HCT116 (cell line): ENCODE data around the gene OR51E2. TPM values are rescaled to one million over a fixed set of nuclear protein-coding genes. Genes with fewer than 3 reads are reported as not detected.

Source experiments
- ATAC-seq: fragments of 200-7000 bp; cut with Tn5 transposase; 2 replicates; pipeline ENCODE4 v1.9.1; 2020; ENCODE audit warnings: mild to moderate bottlenecking, moderate library complexity
- BruUV-seq: library from RNA; stranded (reverse); fragments of 400-500 nt; replicated peaks from 2 replicates; lab custom pipeline; 2021; lab: Mats Ljungman, UMichigan
- CTCF ChIA-PET: fragments of 300-600 bp; sonication (Branson Sonifier 250); formaldehyde crosslinking; loops from one replicate; lab custom pipeline; 2021; ENCODE audit warnings: antibody characterized with exemption; lab: Charles Lee
- POLR2A ChIA-PET: fragments of 300-600, 350-600 bp; sonication (Branson Sonifier 250); formaldehyde crosslinking; loops from one replicate; lab custom pipeline; 2021; ENCODE audit warnings: antibody characterized with exemption; lab: Charles Lee
- RAD21 ChIA-PET, 2 experiments: fragments of 300-600 bp; sonication (Branson Sonifier 250); formaldehyde crosslinking; loops; one replicate each; lab custom pipeline; 2023; ENCODE audit warnings: low total read pairs in 2 of 2; ENCODE audit not compliant: uncharacterized antibody in 2 of 2, unreplicated experiment in 2 of 2, low non-redundant PET in 1 of 2; lab: Charles Lee
- DNase-seq: peaks from one replicate; pipeline ENCODE4 v3.0.0-alpha.2; 2010; ENCODE audit warnings: low read depth, low spot score
- H2AFZ ChIP-seq: fragments of 200-600 bp; shearing (Covaris generic), sonication (generic); 2 replicates; pipeline ENCODE4 v1.6.1; 2017; ENCODE audit warnings: low read depth, mixed run types, mixed read lengths, antibody characterized with exemption, low read length; ENCODE audit not compliant: poor library complexity, severe bottlenecking
- H3K27ac ChIP-seq: 2 replicates; pipeline ENCODE4 v1.5.1; 2012; ENCODE audit warnings: low read depth, low read length
- H3K27me3 ChIP-seq: fragments of 200-600 bp; sonication (generic); 2 replicates; pipeline ENCODE4 v1.6.1; 2016; ENCODE audit warnings: mixed run types, low read length, mixed read lengths; ENCODE audit not compliant: insufficient read depth
- H3K36me3 ChIP-seq, 2 experiments: fragments of 200-500 bp in 1 of 2; fragments of 200-600 bp in 1 of 2; sonication (Bioruptor generic) in 1 of 2; sonication (generic) in 1 of 2; 2 replicates each; pipeline versions ENCODE4 v1.5.1 to v1.6.1; 2014 to 2016; ENCODE audit warnings: low read length in 2 of 2, inconsistent platforms in 1 of 2, mixed read lengths in 1 of 2, mixed run types in 1 of 2; ENCODE audit not compliant: insufficient read depth in 2 of 2, control insufficient read depth in 1 of 2
- H3K4me1 ChIP-seq, 2 experiments: fragments of 200-600 bp in 1 of 2; sonication (generic) in 1 of 2; 2 replicates each; pipeline versions ENCODE4 v1.5.1 to v1.6.1; 2012 to 2017; ENCODE audit warnings: low read length in 2 of 2, inconsistent platforms in 1 of 2, mild to moderate bottlenecking in 1 of 2, mixed read lengths in 1 of 2, mixed run types in 1 of 2, moderate library complexity in 1 of 2; ENCODE audit not compliant: insufficient read depth in 2 of 2, control insufficient read depth in 1 of 2
- H3K4me2 ChIP-seq: fragments of 200-600 bp; sonication (generic); 2 replicates; pipeline ENCODE4 v1.6.1; 2017; ENCODE audit warnings: mixed run types, low read length, mixed read lengths
- H3K4me3 ChIP-seq, 2 experiments: fragments of 200-600 bp in 1 of 2; sonication (generic) in 1 of 2; replicated peaks in 1 of 2; 2 replicates each; pipeline ENCODE4 v1.5.1; 2011 to 2016; ENCODE audit warnings: low read length in 2 of 2, control low read depth in 1 of 2, low read depth in 1 of 2, mild to moderate bottlenecking in 1 of 2, mixed read lengths in 1 of 2, mixed run types in 1 of 2
- H3K79me2 ChIP-seq: fragments of 200-600 bp; sonication (generic); 2 replicates; pipeline ENCODE4 v1.6.1; 2017; ENCODE audit warnings: mild to moderate bottlenecking, mixed run types, low read length, moderate library complexity, mixed read lengths; ENCODE audit not compliant: insufficient read depth
- H3K9ac ChIP-seq: fragments of 200-600 bp; sonication (generic); 2 replicates; pipeline ENCODE4 v1.6.1; 2016; ENCODE audit warnings: low read length, mixed read lengths
- H3K9me2 ChIP-seq: fragments of 200-600 bp; sonication (generic), shearing (Covaris generic); 2 replicates; pipeline ENCODE4 v1.6.1; 2017; ENCODE audit warnings: mixed run types, mild to moderate bottlenecking, moderate library complexity; ENCODE audit not compliant: insufficient read depth
- H3K9me3 ChIP-seq, 2 experiments: fragments of 200-500 bp in 1 of 2; fragments of 200-600 bp in 1 of 2; sonication (Bioruptor generic) in 1 of 2; sonication (generic) in 1 of 2; 2 replicates each; pipeline ENCODE4 v1.6.1; 2014 to 2017; ENCODE audit warnings: low read length in 2 of 2, mixed read lengths in 2 of 2, inconsistent platforms in 1 of 2, low read depth in 1 of 2, mild to moderate bottlenecking in 1 of 2, mixed run types in 1 of 2, moderate library complexity in 1 of 2; ENCODE audit not compliant: control insufficient read depth in 1 of 2, insufficient read depth in 1 of 2
- H4K20me1 ChIP-seq: fragments of 200-600 bp; sonication (generic), shearing (Covaris generic); 2 replicates; pipeline ENCODE4 v1.6.1; 2017; ENCODE audit warnings: mixed run types, mild to moderate bottlenecking, moderate library complexity; ENCODE audit not compliant: insufficient read depth
- ATF3 ChIP-seq: IDR thresholded peaks from 2 replicates; pipeline ENCODE4 v1.6.1; 2012
- CBX3 ChIP-seq: IDR thresholded peaks from 2 replicates; pipeline ENCODE4 v1.6.1; 2012; ENCODE audit warnings: low read depth
- CTCF ChIP-seq, 3 experiments: fragments of 200-600 bp in 1 of 3; sonication (generic) in 1 of 3; IDR thresholded peaks in 2 of 3; conservative IDR thresholded peaks in 1 of 3; 2 replicates each; pipeline ENCODE4 v1.5.1; 2012 to 2017; ENCODE audit warnings: low read depth in 2 of 3, low read length in 2 of 3, antibody characterized with exemption in 1 of 3, borderline replicate concordance in 1 of 3, control low read depth in 1 of 3, mild to moderate bottlenecking in 1 of 3, mixed read lengths in 1 of 3, mixed run types in 1 of 3, moderate library complexity in 1 of 3; ENCODE audit not compliant: insufficient read depth in 1 of 3
- FOSL1 ChIP-seq: IDR thresholded peaks from 2 replicates; pipeline ENCODE4 v1.6.1; 2012; ENCODE audit warnings: low read depth
- MAX ChIP-seq: IDR thresholded peaks from 2 replicates; pipeline ENCODE4 v1.6.1; 2012
- POLR2A ChIP-seq: IDR thresholded peaks from 2 replicates; pipeline ENCODE4 v1.7.0; 2011; ENCODE audit warnings: borderline replicate concordance; ENCODE audit not compliant: insufficient read depth, insufficient read length; ENCODE audit errors: extremely low read depth
- RAD21 ChIP-seq: IDR thresholded peaks from 2 replicates; pipeline ENCODE4 v1.6.1; 2012; ENCODE audit warnings: low read depth, mild to moderate bottlenecking
- TCF7L2 ChIP-seq: IDR thresholded peaks from 2 replicates; pipeline ENCODE4 v1.7.0; 2011; ENCODE audit warnings: borderline replicate concordance, inconsistent platforms; ENCODE audit not compliant: insufficient read depth, insufficient read length; ENCODE audit errors: extremely low read depth
- ZBTB33 ChIP-seq: IDR thresholded peaks from 2 replicates; pipeline ENCODE4 v1.6.1; 2011; ENCODE audit warnings: mild to moderate bottlenecking, low read length, moderate library complexity; ENCODE audit not compliant: insufficient replicate concordance; ENCODE audit errors: extremely low read depth
- ZFX ChIP-seq: fragments of 450-650 bp; IDR thresholded peaks from 2 replicates; pipeline ENCODE4 v1.6.1; 2017
- intact Hi-C: fragments of 100-400 bp; cut with micrococcal nuclease; formaldehyde crosslinking; loops from 2 replicates; pipeline ENCODE4 v1.10.0; 2022
- total RNA-seq: library from RNA; stranded (reverse); gene quantifications from one replicate; pipeline ENCODE4 v1.2.1, GENCODE V29; 2021; ENCODE audit not compliant: unreplicated experiment

OR51E2 gene
- total RNA-seq, 1 experiment from 2014 or later, result not detected

GRCh38 chr11:4700436-4700820 lies 2.8 kb upstream of the OR51E2 start:
- Histone ChIP-seq H3K9ac (no peak overlapping the region), H2AFZ (no peak overlapping the region), H3K4me2 (no peak overlapping the region), H3K27me3 (peaks cover 61% of the 10 kb centered on the region), H3K27ac (no peak overlapping the region), H3K79me2 (no peaks in the 10 kb centered on the region), H4K20me1 (no peaks in the 10 kb centered on the region), H3K9me2 (no peaks in the 10 kb centered on the region), H3K4me1 (no peaks in the 10 kb centered on the region), H3K4me3 (no peak overlapping the region), H3K36me3 (no peaks in the 10 kb centered on the region), H3K9me3 (no peaks in the 10 kb centered on the region)
- TF ChIP-seq CBX3, result no peak
- TF ChIP-seq ZFX, result no peak
- no peak for TF ChIP-seq FOSL1
- no peak for TF ChIP-seq CTCF (IDR thresholded peaks at IDR 0.05 in 2 of 3, conservative IDR thresholded peaks at IDR 0.05 in 1 of 3; ENCODE audit: borderline replicate concordance in 1 of 3, insufficient read depth in 1 of 3, low read depth in 2 of 3, low read length in 2 of 3)
- no peak for TF ChIP-seq RAD21
- TF ChIP-seq ATF3, result no peak
- no peak for TF ChIP-seq POLR2A
- no peak for TF ChIP-seq TCF7L2
- no peak for TF ChIP-seq MAX
- TF ChIP-seq ZBTB33, result no peak
- ATAC-seq (no peak), DNase-seq (no peak)
- intact Hi-C loops, result no loop called here
- ChIA-PET CTCF (no interaction called here), POLR2A (no interaction called here), RAD21 (no interaction called here)
- no TSS peak for BruUV-seq
